OCI-LY3 (cell line): ENCODE results near the gene FXR2.

Source experiments
- H2AFZ ChIP-seq: fragments of 200-600, 300-600 bp; shearing (Covaris generic); 2 replicates; pipeline ENCODE4 v1.6.0; 2014; ENCODE audit warnings: antibody characterized with exemption, low read depth, low read length
- H3K27ac ChIP-seq: fragments of 200-600, 300-600 bp; sonication (generic); 2 replicates; pipeline ENCODE4 v1.5.1; 2014; ENCODE audit warnings: mild to moderate bottlenecking, low read length, moderate library complexity, mixed read lengths
- H3K27me3 ChIP-seq: fragments of 200-600, 300-600 bp; sonication (generic); 2 replicates; pipeline ENCODE4 v1.6.1; 2014; ENCODE audit warnings: low read depth, low read length, mixed read lengths
- H3K36me3 ChIP-seq: fragments of 200-600, 300-600 bp; sonication (generic); replicated peaks from 2 replicates; pipeline ENCODE3; 2014; ENCODE audit warnings: low read depth, low read length, mixed read lengths
- H3K4me1 ChIP-seq: fragments of 300-600, 200-600 bp; sonication (generic); 2 replicates; pipeline ENCODE4 v1.6.1; 2014; ENCODE audit warnings: low read length, mixed read lengths
- H3K4me2 ChIP-seq: fragments of 200-600, 300-600 bp; sonication (generic); 2 replicates; pipeline ENCODE4 v1.6.1; 2014; ENCODE audit warnings: low read length, mixed read lengths
- H3K4me3 ChIP-seq: fragments of 300-600, 200-600 bp; sonication (generic); 2 replicates; pipeline ENCODE4 v1.5.1; 2014; ENCODE audit warnings: antibody characterized with exemption, mild to moderate bottlenecking, low read length, moderate library complexity
- H3K79me2 ChIP-seq: fragments of 300-600, 200-600 bp; shearing (Covaris generic); 2 replicates; pipeline ENCODE4 v1.6.1; 2014; ENCODE audit warnings: mild to moderate bottlenecking, low read length, mixed read lengths
- H3K9ac ChIP-seq: fragments of 300-600, 200-600 bp; shearing (Covaris generic); 2 replicates; pipeline ENCODE4 v1.6.0; 2014; ENCODE audit warnings: mild to moderate bottlenecking, low read length, moderate library complexity
- H3K9me3 ChIP-seq: fragments of 200-600, 300-600 bp; shearing (Covaris generic); 2 replicates; pipeline ENCODE4 v1.6.1; 2014; ENCODE audit warnings: low read length, mixed read lengths; ENCODE audit not compliant: insufficient read depth
- H4K20me1 ChIP-seq: fragments of 200-600, 300-600 bp; sonication (generic); 2 replicates; pipeline ENCODE4 v1.6.1; 2016; ENCODE audit warnings: low read length, mixed read lengths; ENCODE audit not compliant: insufficient read depth
- CTCF ChIP-seq: fragments of 200-600, 300-600 bp; sonication (generic); IDR thresholded peaks from 2 replicates; pipeline ENCODE4 v1.5.1; 2014; ENCODE audit warnings: antibody characterized with exemption, low read length, low read depth
- EZH2phosphoT487 ChIP-seq: fragments of 200-600 bp; shearing (Covaris generic); IDR thresholded peaks from 2 replicates; pipeline ENCODE4 v1.6.1; 2018; ENCODE audit warnings: antibody characterized with exemption, mixed run types, low read depth

FXR2 gene

GRCh38 chr17:7582396-7583252 lies 32.1 kb downstream of the FXR2 start:
- no peaks in the 10 kb centered on the region for H3K9me3 ChIP-seq
- peaks cover 47% of the 10 kb centered on the region for H3K79me2 ChIP-seq
- H2AFZ ChIP-seq: no peak overlapping the region
- H3K9ac ChIP-seq: peak overlapping the region; percentile 95; the same call in 1 of the 2 replicates
- H3K4me2 ChIP-seq: peak overlapping the region; percentile 88
- H3K4me3 ChIP-seq: peak overlapping the region; percentile 98
- no peak; the same call in 1 of the 2 replicates for TF ChIP-seq CTCF
- TF ChIP-seq EZH2phosphoT487: no peak
- peak overlapping the region; percentile 88 for H3K27ac ChIP-seq
- no peaks in the 10 kb centered on the region for H3K27me3 ChIP-seq
- H3K36me3 ChIP-seq: peaks cover 28% of the 10 kb centered on the region
- H4K20me1 ChIP-seq: peaks cover 11% of the 10 kb centered on the region
- peaks cover 47% of the 10 kb centered on the region for H3K4me1 ChIP-seq

GRCh38 chr17:7580604-7581575 lies 33.8 kb downstream of the FXR2 start:
- no peak overlapping the region for H3K27ac ChIP-seq
- H3K9ac ChIP-seq: no peak overlapping the region
- H3K79me2 ChIP-seq: peaks cover 62% of the 10 kb centered on the region
- TF ChIP-seq EZH2phosphoT487 (no peak), CTCF (no peak)
- H3K9me3 ChIP-seq: no peaks in the 10 kb centered on the region
- peaks cover 29% of the 10 kb centered on the region for H4K20me1 ChIP-seq
- H3K4me2 ChIP-seq: no peak overlapping the region
- H3K27me3 ChIP-seq: no peaks in the 10 kb centered on the region
- peaks cover 45% of the 10 kb centered on the region for H3K36me3 ChIP-seq
- H3K4me3 ChIP-seq: no peak overlapping the region
- H3K4me1 ChIP-seq: peaks cover 65% of the 10 kb centered on the region
- H2AFZ ChIP-seq: no peak overlapping the region

- Histone ChIP-seq H3K4me2 (peak overlapping the region; percentile 62), H2AFZ (no peak overlapping the region), H3K36me3 (peaks cover 53% of the 10 kb centered on the region), H3K9ac (peak overlapping the region; percentile 52), H4K20me1 (peaks cover 37% of the 10 kb centered on the region), H3K4me3 (peak overlapping the region; percentile 30), H3K27me3 (no peaks in the 10 kb centered on the region), H3K9me3 (no peaks in the 10 kb centered on the region), H3K4me1 (peaks cover 73% of the 10 kb centered on the region), H3K79me2 (peaks cover 63% of the 10 kb centered on the region), H3K27ac (peak overlapping the region; percentile 95)
- TF ChIP-seq EZH2phosphoT487 (no peak), CTCF (no peak)
Observed at GRCh38 chr17:7579834-7580603, 34.7 kb downstream of the FXR2 start.
